SK-N-SH (cell line): ENCODE measurements around the gene DSEL. TPM values are rescaled to one million over a fixed set of nuclear protein-coding genes. Genes with fewer than 3 reads are reported as not detected.

ENCODE experiments used
- CTCF ChIA-PET: fragments of 300-600, 350-600 bp; formaldehyde crosslinking; extraction: SDS; loops from one replicate; lab custom pipeline; 2021; lab: Yijun Ruan, JAX
- POLR2A ChIA-PET: fragments of 350-600 bp; sonication (Branson Sonifier 250); formaldehyde crosslinking; extraction: SDS; loops from one replicate; lab custom pipeline; 2020; ENCODE audit warnings: antibody characterized with exemption, inconsistent platforms; lab: Yijun Ruan, JAX
- DNase-seq: peaks from one replicate; pipeline ENCODE4 v3.0.0; 2012
- H2AFZ ChIP-seq: fragments of 200-600 bp; sonication (generic); 2 replicates; pipeline ENCODE4 v1.8.1; 2016; ENCODE audit warnings: antibody characterized with exemption, mild to moderate bottlenecking, low read depth
- H3F3A ChIP-seq: fragments of 200-600 bp; sonication (generic); replicated peaks from 2 replicates; pipeline ENCODE3; 2016; ENCODE audit warnings: antibody characterized with exemption, mild to moderate bottlenecking; ENCODE audit not compliant: insufficient read depth
- H3K27ac ChIP-seq, 2 experiments: fragments of 200-500 bp in 1 of 2; fragments of 200-600 bp in 1 of 2; sonication (Bioruptor generic) in 1 of 2; sonication (generic), shearing (Covaris generic) in 1 of 2; 2 replicates each; pipeline versions ENCODE4 v1.5.1 to v1.6.1; 2014 to 2016; ENCODE audit warnings: low read depth in 2 of 2, inconsistent platforms in 1 of 2, low read length in 1 of 2, mild to moderate bottlenecking in 1 of 2, mixed read lengths in 1 of 2
- H3K27me3 ChIP-seq: fragments of 200-600 bp; sonication (generic), shearing (Covaris generic); 2 replicates; pipeline ENCODE4 v1.6.1; 2016; ENCODE audit warnings: mixed run types; ENCODE audit not compliant: insufficient read depth
- H3K36me3 ChIP-seq, 2 experiments: fragments of 200-500 bp in 1 of 2; fragments of 200-600 bp in 1 of 2; sonication (Bioruptor generic) in 1 of 2; sonication (generic) in 1 of 2; replicated peaks in 1 of 2; 2 replicates each; pipeline versions ENCODE3 to v1.5.1; 2014 to 2016; ENCODE audit warnings: low read length in 1 of 2, mild to moderate bottlenecking in 1 of 2; ENCODE audit not compliant: insufficient read depth in 2 of 2, control insufficient read depth in 1 of 2
- H3K4me1 ChIP-seq, 2 experiments: fragments of 200-500 bp in 1 of 2; fragments of 200-600 bp in 1 of 2; sonication (Bioruptor generic) in 1 of 2; sonication (generic), shearing (Covaris generic) in 1 of 2; 2 replicates each; pipeline versions ENCODE4 v1.5.1 to v1.6.1; 2014 to 2016; ENCODE audit warnings: low read depth in 1 of 2, low read length in 1 of 2, mixed run types in 1 of 2; ENCODE audit not compliant: insufficient read depth in 2 of 2, control insufficient read depth in 1 of 2
- H3K4me2 ChIP-seq: fragments of 200-600 bp; sonication (generic), shearing (Covaris generic); 2 replicates; pipeline ENCODE4 v1.6.1; 2017; ENCODE audit warnings: mixed run types
- H3K4me3 ChIP-seq, 2 experiments: fragments of 200-500 bp in 1 of 2; fragments of 200-600 bp in 1 of 2; sonication (Bioruptor generic) in 1 of 2; sonication (generic), shearing (Covaris generic) in 1 of 2; 2 replicates each; pipeline versions ENCODE4 v1.5.1 to v1.8.1; 2014 to 2016; ENCODE audit warnings: low read depth in 2 of 2, inconsistent platforms in 1 of 2, low read length in 1 of 2, mild to moderate bottlenecking in 1 of 2, mixed read lengths in 1 of 2, moderate library complexity in 1 of 2
- H3K79me2 ChIP-seq: fragments of 200-600 bp; sonication (generic); 2 replicates; pipeline ENCODE4 v1.8.1; 2017; ENCODE audit warnings: mild to moderate bottlenecking; ENCODE audit not compliant: insufficient read depth
- H3K9ac ChIP-seq: fragments of 200-600 bp; sonication (generic); 2 replicates; pipeline ENCODE4 v1.6.1; 2017; ENCODE audit warnings: mixed run types
- H3K9me2 ChIP-seq: fragments of 200-600 bp; sonication (generic); 2 replicates; pipeline ENCODE4 v1.6.1; 2017; ENCODE audit warnings: mixed run types
- H3K9me3 ChIP-seq: fragments of 200-600 bp; sonication (generic); 2 replicates; pipeline ENCODE4 v1.6.1; 2017; ENCODE audit warnings: mixed run types, mild to moderate bottlenecking, moderate library complexity
- H4K20me1 ChIP-seq: fragments of 200-600 bp; sonication (generic); 2 replicates; pipeline ENCODE4 v1.6.1; 2017; ENCODE audit warnings: mild to moderate bottlenecking, mixed run types; ENCODE audit not compliant: insufficient read depth
- EP300 ChIP-seq, 2 experiments: IDR thresholded peaks; 2 replicates each; pipeline versions ENCODE4 v1.4.0 to v1.6.1; 2012; ENCODE audit warnings: borderline replicate concordance in 1 of 2, low read depth in 1 of 2, low read length in 1 of 2
- FOSL2 ChIP-seq: IDR thresholded peaks from 2 replicates; pipeline ENCODE4 v1.4.0; 2012; ENCODE audit warnings: low read depth, mild to moderate bottlenecking, moderate library complexity, borderline replicate concordance
- FOXJ3 ChIP-seq: sonication (generic); formaldehyde crosslinking; IDR thresholded peaks from 2 replicates; pipeline ENCODE4 v1.5.1; 2020; ENCODE audit warnings: mild to moderate bottlenecking, missing genetic modification reagents
- JUND ChIP-seq: IDR thresholded peaks from 2 replicates; pipeline ENCODE4 v1.4.0; 2012
- MEF2A ChIP-seq: IDR thresholded peaks from 2 replicates; pipeline ENCODE4 v1.4.0; 2012; ENCODE audit warnings: low read depth, borderline replicate concordance
- NFIC ChIP-seq: IDR thresholded peaks from 2 replicates; pipeline ENCODE4 v1.4.0; 2012; ENCODE audit warnings: borderline replicate concordance
- PBX3 ChIP-seq: IDR thresholded peaks from 2 replicates; pipeline ENCODE4; 2012
- POLR2AphosphoS5 ChIP-seq: IDR thresholded peaks from 2 replicates; pipeline ENCODE4 v1.6.1; 2012; ENCODE audit warnings: low read depth, low read length
- RAD21 ChIP-seq: IDR thresholded peaks from 2 replicates; pipeline ENCODE4 v1.6.1; 2012; ENCODE audit warnings: mild to moderate bottlenecking, low read length
- RCOR1 ChIP-seq: fragments of 150-350 bp; IDR thresholded peaks from 2 replicates; pipeline ENCODE4 v1.6.1; 2017; ENCODE audit warnings: antibody characterized with exemption, low read length
- REST ChIP-seq: IDR thresholded peaks from 2 replicates; pipeline ENCODE4 v1.6.1; 2012; ENCODE audit warnings: mild to moderate bottlenecking, low read depth, low read length, moderate library complexity
- RFX5 ChIP-seq: IDR thresholded peaks from 2 replicates; pipeline ENCODE4 v1.6.1; 2012; ENCODE audit warnings: mild to moderate bottlenecking, improper control_type of control experiment, low read length
- RXRA ChIP-seq: IDR thresholded peaks from 2 replicates; pipeline ENCODE4 v1.4.0; 2012; ENCODE audit warnings: low read depth, mild to moderate bottlenecking, borderline replicate concordance
- TAF1 ChIP-seq: IDR thresholded peaks from 2 replicates; pipeline ENCODE4 v1.6.1; 2012; ENCODE audit warnings: low read depth, mild to moderate bottlenecking, low read length, moderate library complexity, borderline replicate concordance
- TCF12 ChIP-seq: IDR thresholded peaks from 2 replicates; pipeline ENCODE4 v1.4.0; 2012
- TEAD4 ChIP-seq: IDR thresholded peaks from 2 replicates; pipeline ENCODE4 v1.4.0; 2012; ENCODE audit warnings: mild to moderate bottlenecking, borderline replicate concordance; ENCODE audit not compliant: insufficient read depth
- YY1 ChIP-seq: IDR thresholded peaks from 2 replicates; pipeline ENCODE4 v1.4.0; 2012; ENCODE audit warnings: low read depth, mild to moderate bottlenecking
- ZBTB33 ChIP-seq: IDR thresholded peaks from 2 replicates; pipeline ENCODE4 v1.4.0; 2012; ENCODE audit warnings: low read depth, borderline replicate concordance
- WGBS: methylation state at CpG from one replicate; pipeline ENCODE4 v1.1.6; 2017; ENCODE audit warnings: low lambda C conversion rate; 5-methylcytosine and 5-hydroxymethylcytosine counted together
- polyA plus RNA-seq, 3 experiments: library from polyadenylated mRNA; depleted of rRNA; stranded (reverse); fragments of >200 nt; gene quantifications; 2 replicates each; pipeline ENCODE4 v1.2.3, GENCODE V29; 2012
- TF ChIP-seq, protein P1 (sequence below): fragments of 150-350 bp; IDR thresholded peaks from 2 replicates; pipeline ENCODE4 v1.6.1; 2017; ENCODE audit warnings: antibody characterized with exemption, low read length, low read depth, borderline replicate concordance

Gene DSEL
- polyA plus RNA-seq, 1 of the 3 experiments (the other 2 are of a cell fraction) = 3.3 TPM

GRCh38 chr18:67525328-67526099, 9.0 kb upstream of the DSEL start:
- ChIA-PET CTCF (interaction anchor here (2.4 kb wide), 1 partner anchor 10 kb away, joined by 14 read pairs; the partner anchor contains the start of gene DSEL), POLR2A (no interaction called here)
- Histone ChIP-seq H2AFZ (peak overlapping the region; percentile 69; the same call in 1 of the 2 replicates), H3K4me3 (no peak overlapping the region), H3K4me1 (peaks cover 3 to 9% of the 10 kb centered on the region in 2 experiments; a peak in 3 of 4 replicates), H3K36me3 (no peaks in the 10 kb centered on the region), H4K20me1 (no peaks in the 10 kb centered on the region), H3K9me3 (no peaks in the 10 kb centered on the region), H3F3A (peaks cover 16% of the 10 kb centered on the region), H3K79me2 (no peaks in the 10 kb centered on the region), H3K9me2 (no peaks in the 10 kb centered on the region), H3K27me3 (no peaks in the 10 kb centered on the region), H3K9ac (no peak overlapping the region; the same call in 1 of the 2 replicates), H3K4me2 (peak overlapping the region; percentile 33; the same call in 1 of the 2 replicates), H3K27ac (peak overlapping the region; percentile 40 to 78; a peak in 3 of 4 replicates)
- DNase-seq = no peak
- TF ChIP-seq POLR2AphosphoS5 (peak; percentile 33; the same call in 1 of the 2 replicates), RFX5 (no peak), RCOR1 (no peak), TCF12 (peak; percentile 87), FOSL2 (peak; percentile 87), MEF2A (peak; percentile 49; the same call in 1 of the 2 replicates), RXRA (peak; percentile 77), JUND (peak; percentile 92), FOXJ3 (CRISPR knock-in tag) (no peak), REST (peak; percentile 38; the same call in 1 of the 2 replicates), NFIC (peak; percentile 92), RAD21 (0 out of 2 replicates have a peak, but pooled peaks have one; percentile 6), ZBTB33 (peak; percentile 33; the same call in 1 of the 2 replicates), TAF1 (peak; percentile 44; the same call in 1 of the 2 replicates), TEAD4 (peak; percentile 84), EP300 (IDR thresholded peaks at IDR 0.05; ENCODE audit: borderline replicate concordance in 1 of 2, low read depth in 1 of 2, low read length in 1 of 2) (peak in 1 of 2 experiments; percentile 81; a peak in 2 of 4 replicates), YY1 (peak; percentile 61; the same call in 1 of the 2 replicates), PBX3 (peak; percentile 60)
- TF ChIP-seq, protein P1, sequence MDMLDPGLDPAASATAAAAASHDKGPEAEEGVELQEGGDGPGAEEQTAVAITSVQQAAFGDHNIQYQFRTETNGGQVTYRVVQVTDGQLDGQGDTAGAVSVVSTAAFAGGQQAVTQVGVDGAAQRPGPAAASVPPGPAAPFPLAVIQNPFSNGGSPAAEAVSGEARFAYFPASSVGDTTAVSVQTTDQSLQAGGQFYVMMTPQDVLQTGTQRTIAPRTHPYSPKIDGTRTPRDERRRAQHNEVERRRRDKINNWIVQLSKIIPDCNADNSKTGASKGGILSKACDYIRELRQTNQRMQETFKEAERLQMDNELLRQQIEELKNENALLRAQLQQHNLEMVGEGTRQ = no peak
- 50% methylated on average over 3 of the region's 3 CpGs for WGBS
